Lung (tissue), 12 donors: ENCODE results near the gene ATP1B1. TPM values are rescaled to one million over a fixed set of nuclear protein-coding genes. Genes with fewer than 3 reads are reported as not detected.

Experiments used
- ATAC-seq: fragments of 200-7000 bp; cut with Tn5 transposase; one replicate; pipeline ENCODE4 v1.9.1; 2020; ENCODE audit warnings: moderate number of reproducible peaks; ENCODE audit not compliant: insufficient read depth, low FRiP score
- DNase-seq, 3 donors: peaks; one replicate each; pipeline ENCODE4 v3.0.0-alpha.2; 2013 to 2017
- H3K27ac ChIP-seq, 2 donors: one replicate each; pipeline ENCODE4 v1.5.1; 2013; ENCODE audit warnings: mild to moderate bottlenecking in 2 of 2, moderate library complexity in 2 of 2, control low read depth in 1 of 2, inconsistent platforms in 1 of 2, low read depth in 1 of 2, low read length in 1 of 2
- H3K27me3 ChIP-seq, 3 donors: one replicate each; pipeline ENCODE4 v1.5.1; 2013; ENCODE audit warnings: low read length in 2 of 3; ENCODE audit not compliant: control insufficient read depth in 3 of 3, insufficient read depth in 3 of 3
- H3K36me3 ChIP-seq, 4 donors: one replicate each; pipeline ENCODE4 v1.5.1; 2013; ENCODE audit warnings: low read length in 4 of 4, mild to moderate bottlenecking in 1 of 4, moderate library complexity in 1 of 4; ENCODE audit not compliant: control insufficient read depth in 4 of 4, insufficient read depth in 4 of 4
- H3K4me1 ChIP-seq, 5 donors: one replicate each; pipeline ENCODE4 v1.5.1; 2013; ENCODE audit warnings: low read length in 5 of 5, mild to moderate bottlenecking in 2 of 5, moderate library complexity in 1 of 5; ENCODE audit not compliant: control insufficient read depth in 5 of 5, insufficient read depth in 5 of 5
- H3K4me3 ChIP-seq: one replicate; pipeline ENCODE4 v1.5.1; 2013; ENCODE audit warnings: mild to moderate bottlenecking, control low read depth, moderate library complexity
- H3K9ac ChIP-seq, 2 donors: one replicate each; pipeline ENCODE4 v1.5.1; 2013; ENCODE audit warnings: low read length in 2 of 2, control low read depth in 1 of 2; ENCODE audit not compliant: insufficient read depth in 1 of 2
- H3K9me3 ChIP-seq, 4 donors: one replicate each; pipeline ENCODE4 v1.5.1; 2013; ENCODE audit warnings: low read length in 3 of 4, mild to moderate bottlenecking in 1 of 4, moderate library complexity in 1 of 4; ENCODE audit not compliant: control insufficient read depth in 4 of 4, insufficient read depth in 3 of 4
- CTCF ChIP-seq: IDR thresholded peaks from 2 replicates; pipeline ENCODE4 v1.5.1; 2012; ENCODE audit warnings: mild to moderate bottlenecking; ENCODE audit errors: control extremely low read depth, extremely low read depth
- WGBS, 2 donors: extraction: QIAGEN DNeasy Blood & Tissue Kit; methylation state at CpG; one replicate each; pipeline ENCODE4 v1.1.7; 2013; 5-methylcytosine and 5-hydroxymethylcytosine counted together
- polyA plus RNA-seq, 2 donors: library from polyadenylated mRNA; stranded (reverse); fragments of 200-250 nt; gene quantifications; one replicate each; pipeline ENCODE4 v1.2.1, GENCODE V29; 2013
- total RNA-seq, 2 donors: library from RNA; depleted of rRNA in 1 of 2; stranded (reverse); fragments of >200 nt in 1 of 2; gene quantifications; one replicate each; pipeline ENCODE4 v1.2.1, GENCODE V29; 2014 to 2021
- donor health status: control.
- donor health status: control.
- donor health status: Bipolar disorder and iron deficiency.
- donor health status: healthy.
- donor health status: DM: yes; HTN: yes; CAD: no.

Gene ATP1B1
- total and polyA plus RNA-seq, 4 donors = 105 to 226 (median 167) TPM

DNA sequence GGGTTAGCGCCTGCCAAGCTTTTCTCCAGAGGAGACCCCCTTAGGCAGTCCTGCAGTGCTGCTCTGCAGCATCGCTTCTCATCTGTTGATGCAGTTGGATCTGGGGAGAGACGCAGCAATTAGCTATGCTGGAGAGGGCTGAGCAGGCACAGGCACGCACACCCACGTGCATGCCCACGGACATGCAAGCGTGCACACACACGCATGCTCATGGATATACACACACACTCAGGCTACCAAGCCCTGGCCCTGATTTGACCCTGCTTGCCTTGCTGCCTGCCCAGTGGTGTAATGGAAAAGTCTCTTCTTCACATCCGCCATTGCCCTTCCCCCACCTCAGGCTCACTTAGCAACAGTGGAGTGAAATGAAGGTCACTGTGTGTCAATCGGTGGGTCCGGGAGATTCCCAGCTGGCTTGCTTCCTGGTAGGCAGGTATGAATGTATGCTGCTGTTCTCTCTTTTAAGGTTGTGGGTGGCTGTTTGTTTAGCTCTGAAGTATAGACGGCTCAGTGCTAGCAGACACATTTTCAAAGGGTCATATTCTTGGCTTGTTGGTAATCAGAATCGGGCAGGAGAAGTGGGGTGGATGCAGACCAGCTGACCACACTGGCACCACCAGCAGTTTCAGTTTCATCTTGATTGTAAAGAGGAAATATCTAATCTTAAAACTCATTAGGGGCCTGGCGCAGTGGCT lies 9.5 kb downstream of the ATP1B1 start:
- peak; percentile 56 to 81 (median 70) for DNase-seq

DNA sequence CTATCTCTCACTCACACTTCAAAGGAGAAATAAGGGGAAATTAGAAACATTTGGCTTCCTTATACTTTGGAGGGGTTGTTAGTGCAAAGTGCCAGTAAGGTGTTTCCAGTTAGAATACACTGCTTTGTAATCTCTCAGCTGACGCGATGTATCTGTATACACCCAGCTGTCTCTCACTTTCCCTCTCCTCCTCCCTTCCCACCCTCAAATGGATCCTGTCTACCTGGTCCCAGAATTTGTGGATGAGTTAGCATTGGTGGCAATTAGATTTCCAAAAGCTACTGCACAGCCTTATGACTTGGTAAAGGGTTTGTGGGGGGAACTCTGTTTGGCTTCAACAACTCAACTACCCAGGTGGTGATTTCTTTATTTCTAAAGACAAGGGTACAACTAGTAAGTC lies 10.5 kb downstream of the ATP1B1 start:
- H3K27me3 ChIP-seq = no peaks in the 10 kb centered on the region
- DNase-seq = no peak
- H3K9me3 ChIP-seq = no peaks in the 10 kb centered on the region
- peak overlapping the region in 1 of 2 donors; percentile 81 for H3K27ac ChIP-seq
- H3K4me3 ChIP-seq = no peak overlapping the region
- no peak for TF ChIP-seq CTCF
- no peak overlapping the region for H3K9ac ChIP-seq
- H3K4me1 ChIP-seq = peaks cover 9 to 26% (median 16%) of the 10 kb centered on the region in 5 donors
- ATAC-seq = no peak
- WGBS, 2 donors = 85 to 97% methylated on average over 2 of the region's 2 CpGs
- peaks cover 0 to 43% (median 16%) of the 10 kb centered on the region in 4 donors for H3K36me3 ChIP-seq

More for the DNA sequence above, 9.5 kb downstream of the ATP1B1 start:
- ATAC-seq = peak; percentile 75
- 43 to 63% methylated on average over 14 of the region's 14 CpGs for WGBS, 2 donors
- Histone ChIP-seq H3K4me3 (no peak overlapping the region), H3K27ac (peak overlapping the region; percentile 50 to 81), H3K4me1 (peaks cover 9 to 25% (median 19%) of the 10 kb centered on the region in 5 donors), H3K9me3 (no peaks in the 10 kb centered on the region), H3K27me3 (no peaks in the 10 kb centered on the region), H3K36me3 (peaks cover 0 to 52% (median 16%) of the 10 kb centered on the region in 4 donors), H3K9ac (peak overlapping the region in 1 of 2 donors; percentile 16)
- no peak for TF ChIP-seq CTCF

DNA sequence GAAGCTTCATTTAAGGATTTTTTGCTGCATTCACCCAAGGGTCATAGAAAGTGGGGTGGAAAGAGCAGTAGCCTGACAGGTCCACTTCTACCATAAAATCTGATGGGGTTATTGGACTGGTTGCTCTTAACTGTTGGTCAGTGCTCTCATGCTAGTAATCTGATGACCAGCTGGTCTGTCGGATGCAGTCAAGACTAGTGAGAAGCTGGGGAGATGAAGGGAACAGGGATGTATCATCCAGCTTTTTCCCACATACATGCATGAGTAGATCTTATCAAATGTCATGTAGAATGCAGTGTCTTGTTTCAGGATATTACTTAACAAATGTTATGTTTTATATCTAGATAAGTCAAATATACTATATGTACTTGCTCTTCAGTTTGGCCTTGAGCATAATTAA lies 11.1 kb downstream of the ATP1B1 start:
- Histone ChIP-seq H3K4me1 (peaks cover 9 to 29% (median 10%) of the 10 kb centered on the region in 5 donors), H3K27ac (peak overlapping the region in 1 of 2 donors; percentile 54), H3K4me3 (no peak overlapping the region), H3K9me3 (no peaks in the 10 kb centered on the region), H3K27me3 (no peaks in the 10 kb centered on the region), H3K36me3 (peaks cover 0 to 38% (median 14%) of the 10 kb centered on the region in 4 donors), H3K9ac (no peak overlapping the region)
- DNase-seq = no peak
- no peak for ATAC-seq
- WGBS, 2 donors = 83 to 89% methylated on average over 1 of the region's 1 CpG
- TF ChIP-seq CTCF = no peak
